Heart right ventricle (tissue), 16 donors: ENCODE results near the gene ALG12. TPM values are rescaled to one million over a fixed set of nuclear protein-coding genes. Genes with fewer than 3 reads are reported as not detected.

Experiments
- ATAC-seq, 8 donors: fragments of 200-7000 bp; cut with Tn5 transposase; one replicate each; pipeline ENCODE4 v1.9.1; 2020; ENCODE audit warnings: mild to moderate bottlenecking in 8 of 8, moderate library complexity in 8 of 8, moderate number of reproducible peaks in 1 of 8
- DNase-seq, 2 donors: peaks; one replicate each; pipeline ENCODE4 v3.0.0-alpha.2; 2020
- H3K27ac ChIP-seq, 10 donors: fragments of 200-600 bp; sonication (generic) in 2 of 10; one replicate each; pipeline versions ENCODE4 v1.5.0 to v1.8.0; 2020 to 2022; ENCODE audit warnings: mild to moderate bottlenecking in 3 of 10
- H3K27me3 ChIP-seq, 7 donors: fragments of 200-600 bp; one replicate each; pipeline ENCODE4 v1.8.0; 2021 to 2022; ENCODE audit warnings: mild to moderate bottlenecking in 2 of 7
- H3K36me3 ChIP-seq, 9 donors: fragments of 200-600 bp; sonication (generic) in 1 of 9; one replicate each; pipeline versions ENCODE4 v1.5.0 to v1.8.0; 2020 to 2022; ENCODE audit warnings: mild to moderate bottlenecking in 2 of 9
- H3K4me1 ChIP-seq, 9 donors: fragments of 200-600 bp; sonication (generic) in 1 of 9; one replicate each; pipeline versions ENCODE4 v1.5.0 to v1.8.0; 2020 to 2022; ENCODE audit warnings: mild to moderate bottlenecking in 4 of 9
- H3K4me3 ChIP-seq, 10 donors: fragments of 200-600 bp; sonication (generic) in 2 of 10; one replicate each; pipeline versions ENCODE4 v1.5.0 to v1.8.0; 2020 to 2022; ENCODE audit warnings: mild to moderate bottlenecking in 7 of 10, moderate library complexity in 2 of 10
- H3K9me3 ChIP-seq, 11 donors: fragments of 200-600 bp in 10 of 11; sonication (generic) in 2 of 11; one replicate each; pipeline versions ENCODE4 v1.5.0 to v1.8.0; 2013 to 2022; ENCODE audit warnings: mild to moderate bottlenecking in 2 of 11, control low read depth in 1 of 11, moderate library complexity in 1 of 11
- CTCF ChIP-seq, 9 donors: fragments of 200-600 bp; sonication (generic) in 2 of 9; IDR thresholded peaks; one replicate each; pipeline versions ENCODE4 v1.5.0 to v1.8.0; 2021 to 2022; ENCODE audit warnings: antibody characterized with exemption in 9 of 9, mild to moderate bottlenecking in 5 of 9, moderate library complexity in 1 of 9
- WGBS, 2 donors: extraction: QIAGEN DNeasy Blood & Tissue Kit; methylation state at CpG; one replicate each; pipeline ENCODE4 v1.1.7; 2013; ENCODE audit warnings: inconsistent platforms in 1 of 2; 5-methylcytosine and 5-hydroxymethylcytosine counted together
- intact Hi-C, 10 donors: fragments of 100-400 bp; cut with DNase I; formaldehyde crosslinking; loops; one replicate each; pipeline versions ENCODE4 v1.11.1 to v1.14.2; 2022
- polyA plus RNA-seq, 2 donors: library from polyadenylated mRNA; stranded (reverse); fragments of 200-250 nt; gene quantifications; one replicate each; pipeline ENCODE4 v1.2.3, GENCODE V29; 2013
- total RNA-seq, 10 donors: library from RNA; stranded (reverse); fragmentation: NEBNext Ultra II Directional in 3 of 10; extraction: Animal tissue kit (Norgen Biotek cat#: 25700) in 3 of 10; gene quantifications; one replicate each; pipeline versions ENCODE4 v1.2.1 to v1.2.4, GENCODE V29; 2021 to 2023
- donor health status: Arrhythmogenic right ventricular cardiomyopathy.
- donor health status: ischemic (EF 13 %, LVEDD 7.1; RV severe dilation, severe dysfunction).
- donor health status: healthy with polysubstance abuse.
- donor health status: DM: no; HTN: yes; CAD: no.
- donor health status: DM: no; HTN: no; CAD: no.
- donor health status: ischemic (EF 25% LVEDD 6.9; RV normal size, moderate dysfunction).
- donor health status: ischemic (EF 25% LVEDD 5.7; RV mildly dilated, moderate dysfunction).
- donor health status: healthy.
- donor health status: DM: yes; HTN: yes; CAD: no.
- donor health status: Ischemic cardiomyopathy.
- donor health status: ischemic (EF 35%, LVEDD 5.7; RV mildly dilated, moderate dysfunction).
- donor health status: nonischemic (EF 11% LVEDD 7.7; RV severe dilation, severe dysfunction).
- donor health status: DM: yes; HTN: yes; CAD: no.
- donor health status: PGD.
- donor health status: ischemic (EF 29% LVEDD 5.4; RV normal size, mild dysfunction).
- donor health status: nonischemic (EF 23%, LVEDD 6.1; RV moderate dilation, normal function).

ALG12 gene
- total and polyA plus RNA-seq, 12 donors = 9.6 to 19.8 (median 14.1) TPM

- H3K4me1 ChIP-seq = peaks cover 39 to 85% (median 78%) of the 10 kb centered on the region in 9 donors
- peak overlapping the region in 9 of 10 donors; percentile 41 to 72 (median 52) for H3K4me3 ChIP-seq
- DNase-seq = peak; percentile 91 to 92
- H3K27ac ChIP-seq = peak overlapping the region; percentile 90 to 100 (median 98)
- no peaks in the 10 kb centered on the region for H3K9me3 ChIP-seq
- intact Hi-C loops = loop anchor here in 6 of 10 donors (2.0 to 10.0 kb wide), 5 partner anchors 26 to 270 kb away; partner anchors contain the start of genes SELENOO (in 2 of the 6) and PIM3 (in 1 of the 6)
- H3K36me3 ChIP-seq = no peaks in the 10 kb centered on the region
- no peak for TF ChIP-seq CTCF (IDR thresholded peaks at IDR 0.05)
- H3K27me3 ChIP-seq = no peaks in the 10 kb centered on the region
- ATAC-seq = peak; percentile 6 to 50 (median 30)
- 7 to 9% methylated on average over 47 to 56 of the region's 56 CpGs for WGBS, 2 donors
These were observed 16.8 kb upstream of the ALG12 start for GRCh38 chr22:49934891-49935557.

- intact Hi-C loops = loop anchor here in 6 of 10 donors (2.0 to 10.0 kb wide), 5 partner anchors 26 to 270 kb away; partner anchors contain the start of genes SELENOO (in 2 of the 6) and PIM3 (in 1 of the 6)
- DNase-seq = peak; percentile 69 to 73
- H3K4me1 ChIP-seq = peaks cover 42 to 90% (median 83%) of the 10 kb centered on the region in 9 donors
These were observed 16.1 kb upstream of the ALG12 start for GRCh38 chr22:49934160-49934890.

GRCh38 chr22:49933236-49934159, 15.3 kb upstream of the ALG12 start:
- WGBS, 2 donors = 49 to 53% methylated on average over 27 of the region's 27 CpGs
- peaks cover 42 to 86% (median 78%) of the 10 kb centered on the region in 9 donors for H3K4me1 ChIP-seq
- H3K4me3 ChIP-seq = peak overlapping the region in 7 of 10 donors; percentile 1 to 72 (median 54)
- DNase-seq (peak in 1 of 2 donors; percentile 64), ATAC-seq (peak in 6 of 8 donors; percentile 0 to 56 (median 4))
- H3K36me3 ChIP-seq = no peaks in the 10 kb centered on the region
- peak overlapping the region; percentile 90 to 100 (median 98) for H3K27ac ChIP-seq
- no peaks in the 10 kb centered on the region for H3K9me3 ChIP-seq
- peaks cover 0 to 9% (median 6%) of the 10 kb centered on the region in 7 donors for H3K27me3 ChIP-seq
- no peak for TF ChIP-seq CTCF (IDR thresholded peaks at IDR 0.05)
- intact Hi-C loops = loop anchor here in 6 of 10 donors (2.0 to 10.0 kb wide), 5 partner anchors 27 to 271 kb away; partner anchors contain the start of genes SELENOO (in 2 of the 6) and PIM3 (in 1 of the 6)

More at GRCh38 chr22:49934160-49934890, 16.1 kb upstream of the ALG12 start:
- peaks cover 0 to 1% (median 0%) of the 10 kb centered on the region in 7 donors for H3K27me3 ChIP-seq
- no peaks in the 10 kb centered on the region for H3K36me3 ChIP-seq
- H3K4me3 ChIP-seq = peak overlapping the region in 9 of 10 donors; percentile 41 to 72 (median 52)
- WGBS, 2 donors = 38 to 40% methylated on average over 24 of the region's 24 CpGs
- peak overlapping the region; percentile 90 to 100 (median 98) for H3K27ac ChIP-seq
- ATAC-seq = peak in 7 of 8 donors; percentile 19 to 50 (median 32)
- no peak for TF ChIP-seq CTCF (IDR thresholded peaks at IDR 0.05)
- H3K9me3 ChIP-seq = no peaks in the 10 kb centered on the region
